Measurements from ENCODE around the gene PRKACB.

Gene PRKACB

GRCh38 chr1:84156210-84156621, 12.1 kb downstream of the PRKACB start:
- peak; percentile 28 for DNase-seq (ENCODE audit: low spot score)

GRCh38 chr1:84159533-84160240, 15.6 kb downstream of the PRKACB start:
- DNase-seq (ENCODE audit: low spot score): no peak

- no peak for DNase-seq (ENCODE audit: low spot score)
These were observed 18.2 kb downstream of the PRKACB start for GRCh38 chr1:84162295-84162694.

- DNase-seq (ENCODE audit: low spot score): no peak
These were observed 19.3 kb downstream of the PRKACB start for GRCh38 chr1:84163123-84163931.

GRCh38 chr1:84164161-84164560, 20.1 kb downstream of the PRKACB start:
- DNase-seq (ENCODE audit: low spot score): no peak

GRCh38 chr1:84164567-84165021, 20.5 kb downstream of the PRKACB start:
- DNase-seq (ENCODE audit: low spot score): no peak

- no peak for DNase-seq (ENCODE audit: low spot score)
These were observed 21.5 kb downstream of the PRKACB start for GRCh38 chr1:84165601-84166000.

GRCh38 chr1:84166797-84167196, 22.7 kb downstream of the PRKACB start:
- DNase-seq (ENCODE audit: low spot score): no peak

- no peak for DNase-seq (ENCODE audit: low spot score)
These were observed 24.7 kb downstream of the PRKACB start for GRCh38 chr1:84168783-84169182.

- DNase-seq (ENCODE audit: low spot score): no peak
These were observed 26.1 kb downstream of the PRKACB start for GRCh38 chr1:84170171-84170570.

GRCh38 chr1:84171481-84171880, 27.4 kb downstream of the PRKACB start:
- no peak for DNase-seq (ENCODE audit: low spot score)

- peak; percentile 34 for DNase-seq (ENCODE audit: low spot score)
These were observed 30.0 kb downstream of the PRKACB start for GRCh38 chr1:84174051-84174556.

GRCh38 chr1:84181350-84182005, 37.4 kb downstream of the PRKACB start:
- no peak for DNase-seq (ENCODE audit: low spot score)

- DNase-seq (ENCODE audit: low spot score): no peak
These were observed 46.4 kb downstream of the PRKACB start for GRCh38 chr1:84190455-84190854.

GRCh38 chr1:84192681-84193080, 48.6 kb downstream of the PRKACB start:
- DNase-seq (ENCODE audit: low spot score): no peak

- DNase-seq (ENCODE audit: low spot score): no peak
These were observed 54.8 kb downstream of the PRKACB start for GRCh38 chr1:84198832-84199231.

GRCh38 chr1:84199257-84199656, 55.2 kb downstream of the PRKACB start:
- DNase-seq (ENCODE audit: low spot score): no peak

- no peak for DNase-seq (ENCODE audit: low spot score)
These were observed 58.1 kb downstream of the PRKACB start for GRCh38 chr1:84202126-84202525.

- no peak for DNase-seq (ENCODE audit: low spot score)
These were observed 62.3 kb downstream of the PRKACB start for GRCh38 chr1:84206375-84206774.

GRCh38 chr1:84208935-84209334, 64.9 kb downstream of the PRKACB start:
- no peak for DNase-seq (ENCODE audit: low spot score)

GRCh38 chr1:84214115-84214956, 70.3 kb downstream of the PRKACB start:
- no peak for DNase-seq (ENCODE audit: low spot score)

GRCh38 chr1:84217239-84217638, 73.2 kb downstream of the PRKACB start:
- no peak for DNase-seq (ENCODE audit: low spot score)

Data from AG08395 (cell line).